Neuronal stem cell (in vitro differentiated cells): ENCODE measurements around the gene LRRC4.

Experiments
- DNase-seq: peaks from one replicate; pipeline ENCODE4 v3.0.0-alpha.2; 2013; ENCODE audit warnings: low spot score
- H2AFZ ChIP-seq: one replicate; pipeline ENCODE4 v1.6.1; 2013; ENCODE audit warnings: mild to moderate bottlenecking, low read length, inconsistent platforms
- H2AK5ac ChIP-seq: 2 replicates; pipeline ENCODE4 v1.6.1; 2013; ENCODE audit warnings: low read depth, mild to moderate bottlenecking, inconsistent platforms, low read length, moderate library complexity, mixed read lengths
- H2BK120ac ChIP-seq: 2 replicates; pipeline ENCODE4 v1.6.1; 2013; ENCODE audit warnings: low read depth, mild to moderate bottlenecking, inconsistent platforms, low read length, moderate library complexity, mixed read lengths
- H2BK12ac ChIP-seq: one replicate; pipeline ENCODE4 v1.6.1; 2013; ENCODE audit warnings: low read length, inconsistent platforms
- H2BK15ac ChIP-seq: 2 replicates; pipeline ENCODE4 v1.6.1; 2013; ENCODE audit warnings: mild to moderate bottlenecking, low read length, inconsistent platforms, mixed read lengths
- H2BK5ac ChIP-seq: one replicate; pipeline ENCODE4 v1.6.1; 2013; ENCODE audit warnings: inconsistent platforms, mild to moderate bottlenecking, low read length, moderate library complexity
- H3K14ac ChIP-seq: one replicate; pipeline ENCODE4 v1.6.1; 2013; ENCODE audit warnings: low read length, inconsistent platforms
- H3K18ac ChIP-seq: 2 replicates; pipeline ENCODE4 v1.6.1; 2013; ENCODE audit warnings: low read length, inconsistent platforms
- H3K23ac ChIP-seq: 2 replicates; pipeline ENCODE4 v1.6.1; 2013; ENCODE audit warnings: low read depth, mild to moderate bottlenecking, mixed read lengths, low read length, inconsistent platforms; ENCODE audit not compliant: poor library complexity
- H3K27ac ChIP-seq: replicated peaks from 3 replicates; pipeline ENCODE4 v1.5.1; 2013; ENCODE audit warnings: low read length, inconsistent platforms
- H3K27me3 ChIP-seq, 3 experiments: 2 replicates each; pipeline ENCODE4 v1.6.1; 2013; ENCODE audit warnings: low read length in 3 of 3, mild to moderate bottlenecking in 2 of 3, inconsistent platforms in 1 of 3, low read depth in 1 of 3, mixed read lengths in 1 of 3, moderate library complexity in 1 of 3; ENCODE audit not compliant: control insufficient read depth in 3 of 3, insufficient read depth in 3 of 3
- H3K36me3 ChIP-seq, 2 donors: replicated peaks in 1 of 2; 2 replicates each; pipeline ENCODE4 v1.6.1; 2013; ENCODE audit warnings: low read length in 2 of 2; ENCODE audit not compliant: control insufficient read depth in 2 of 2, insufficient read depth in 2 of 2
- H3K4ac ChIP-seq: 2 replicates; pipeline ENCODE4 v1.6.1; 2013; ENCODE audit warnings: inconsistent platforms, mild to moderate bottlenecking, low read length, moderate library complexity
- H3K4me1 ChIP-seq, 2 donors: 1 replicate in 1 of 2; 2 replicates in 1 of 2; pipeline ENCODE4 v1.6.1; 2013; ENCODE audit warnings: low read length in 2 of 2, low read depth in 1 of 2; ENCODE audit not compliant: control insufficient read depth in 2 of 2, insufficient read depth in 1 of 2
- H3K4me2 ChIP-seq: one replicate; pipeline ENCODE4 v1.6.1; 2013; ENCODE audit warnings: mild to moderate bottlenecking, low read length, inconsistent platforms; ENCODE audit not compliant: insufficient read depth, poor library complexity, severe bottlenecking
- H3K4me3 ChIP-seq, 2 donors: 2 replicates each; pipeline ENCODE4 v1.5.1; 2013; ENCODE audit warnings: low read length in 2 of 2, mild to moderate bottlenecking in 2 of 2, inconsistent platforms in 1 of 2, moderate library complexity in 1 of 2
- H3K79me1 ChIP-seq: one replicate; pipeline ENCODE4 v1.6.1; 2013; ENCODE audit warnings: low read depth, mild to moderate bottlenecking, inconsistent platforms, low read length, moderate library complexity
- H3K9ac ChIP-seq: one replicate; pipeline ENCODE4 v1.6.1; 2013; ENCODE audit warnings: mild to moderate bottlenecking, low read depth, low read length, inconsistent platforms; ENCODE audit not compliant: poor library complexity
- H3K9me3 ChIP-seq, 2 donors: replicated peaks in 1 of 2; 2 replicates each; pipeline versions ENCODE3 to v1.6.1; 2013; ENCODE audit warnings: low read length in 2 of 2, mild to moderate bottlenecking in 2 of 2, inconsistent platforms in 1 of 2, low read depth in 1 of 2, mixed read lengths in 1 of 2, moderate library complexity in 1 of 2; ENCODE audit not compliant: control insufficient read depth in 2 of 2, insufficient read depth in 1 of 2
- H4K8ac ChIP-seq: one replicate; pipeline ENCODE4 v1.6.1; 2013; ENCODE audit warnings: low read depth, mild to moderate bottlenecking, inconsistent platforms, low read length, moderate library complexity
- H4K91ac ChIP-seq: one replicate; pipeline ENCODE4 v1.6.1; 2013; ENCODE audit warnings: low read length, low read depth, mild to moderate bottlenecking, inconsistent platforms; ENCODE audit not compliant: poor library complexity
- WGBS, 2 donors: extraction: QIAGEN DNeasy Blood & Tissue Kit; methylation state at CpG; one replicate each; pipeline ENCODE4 v1.1.7; 2013; ENCODE audit warnings: missing lambda C conversion rate in 2 of 2, mixed read lengths in 1 of 2; ENCODE audit not compliant: insufficient read length in 2 of 2, insufficient replicate concordance in 1 of 2; ENCODE audit errors: extremely low coverage in 2 of 2; 5-methylcytosine and 5-hydroxymethylcytosine counted together

LRRC4 gene

DNA sequence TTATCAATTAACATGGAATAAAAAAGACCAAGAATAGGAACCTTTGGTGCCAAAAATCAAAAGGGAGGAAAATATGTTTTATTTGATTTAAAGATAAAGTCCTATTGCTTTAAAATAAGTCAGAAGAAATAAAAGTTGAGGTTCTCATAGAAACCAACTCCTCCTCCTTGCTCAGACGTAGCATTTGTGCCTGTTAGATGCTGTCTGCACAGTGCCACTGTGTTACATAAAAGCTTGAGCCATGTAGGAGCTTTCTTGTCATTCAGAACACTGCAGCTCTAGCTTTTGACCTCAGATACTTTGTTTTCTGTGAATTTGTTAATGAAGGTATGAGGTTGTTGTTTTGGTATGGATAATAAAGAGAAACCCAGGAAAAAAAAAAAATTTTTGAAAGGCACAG is 50.3 kb downstream of the LRRC4 start:
- H3K4me3 ChIP-seq, result no peak overlapping the region
- H2BK15ac ChIP-seq, result no peak overlapping the region
- H2BK5ac ChIP-seq, result no peak overlapping the region
- no peak overlapping the region for H3K4me2 ChIP-seq
- peaks cover 0 to 9% of the 10 kb centered on the region in 2 donors for H3K36me3 ChIP-seq
- H2BK12ac ChIP-seq, result no peak overlapping the region
- H3K9me3 ChIP-seq, result peaks cover 1 to 23% of the 10 kb centered on the region in 2 donors
- H4K91ac ChIP-seq, result no peak overlapping the region
- no peak overlapping the region for H3K27ac ChIP-seq
- H3K23ac ChIP-seq, result no peak overlapping the region
- no peak overlapping the region for H4K8ac ChIP-seq
- H2AFZ ChIP-seq, result no peak overlapping the region
- no peaks in the 10 kb centered on the region for H3K79me1 ChIP-seq
- no CpG with 5 or more reads among the region's 1 CpG for WGBS, 2 donors
- no peak for DNase-seq
- peaks cover 7 to 17% of the 10 kb centered on the region in 2 donors for H3K4me1 ChIP-seq
- H3K4ac ChIP-seq, result no peak overlapping the region
- no peak overlapping the region for H2AK5ac ChIP-seq
- no peak overlapping the region for H3K9ac ChIP-seq
- no peak overlapping the region for H3K14ac ChIP-seq
- H3K27me3 ChIP-seq, result no peaks in the 10 kb centered on the region
- H2BK120ac ChIP-seq, result no peak overlapping the region
- no peak overlapping the region for H3K18ac ChIP-seq

DNA sequence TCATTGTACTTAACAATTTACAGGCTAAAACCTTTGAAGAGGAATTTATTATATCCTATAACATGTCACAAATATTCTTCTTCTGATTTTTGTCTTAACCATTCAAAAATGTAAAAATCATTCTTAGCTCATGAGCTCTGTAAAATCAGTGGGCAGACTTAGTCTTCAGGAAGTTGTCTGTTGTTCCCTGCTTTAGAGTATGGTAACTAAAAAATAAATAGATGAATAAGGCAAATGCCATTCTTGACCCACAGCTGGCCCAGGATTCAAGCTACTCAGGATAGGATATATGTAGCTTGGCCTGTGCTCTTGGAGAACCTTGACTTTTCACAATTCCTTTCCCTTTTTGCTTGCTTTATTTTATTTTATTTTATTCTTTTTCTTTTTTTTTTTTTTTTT is 51.5 kb downstream of the LRRC4 start:
- peaks cover 1 to 23% of the 10 kb centered on the region in 2 donors for H3K9me3 ChIP-seq
- no peak overlapping the region for H4K91ac ChIP-seq
- H3K9ac ChIP-seq, result no peak overlapping the region
- no peak overlapping the region for H3K4me3 ChIP-seq
- H3K4ac ChIP-seq, result no peak overlapping the region
- no peak overlapping the region for H2AK5ac ChIP-seq
- H2BK5ac ChIP-seq, result no peak overlapping the region
- no peak overlapping the region for H3K14ac ChIP-seq
- peaks cover 19 to 27% of the 10 kb centered on the region in 2 donors for H3K4me1 ChIP-seq
- H4K8ac ChIP-seq, result no peak overlapping the region
- H2BK15ac ChIP-seq, result no peak overlapping the region
- no peaks in the 10 kb centered on the region for H3K79me1 ChIP-seq
- no peak overlapping the region for H3K23ac ChIP-seq
- H2AFZ ChIP-seq, result no peak overlapping the region
- no peak overlapping the region for H3K4me2 ChIP-seq
- H3K18ac ChIP-seq, result no peak overlapping the region
- no peak overlapping the region for H2BK12ac ChIP-seq
- H3K27ac ChIP-seq, result no peak overlapping the region
- DNase-seq, result no peak
- no peaks in the 10 kb centered on the region for H3K27me3 ChIP-seq
- H3K36me3 ChIP-seq, result peaks cover 0 to 9% of the 10 kb centered on the region in 2 donors
- no peak overlapping the region for H2BK120ac ChIP-seq

DNA sequence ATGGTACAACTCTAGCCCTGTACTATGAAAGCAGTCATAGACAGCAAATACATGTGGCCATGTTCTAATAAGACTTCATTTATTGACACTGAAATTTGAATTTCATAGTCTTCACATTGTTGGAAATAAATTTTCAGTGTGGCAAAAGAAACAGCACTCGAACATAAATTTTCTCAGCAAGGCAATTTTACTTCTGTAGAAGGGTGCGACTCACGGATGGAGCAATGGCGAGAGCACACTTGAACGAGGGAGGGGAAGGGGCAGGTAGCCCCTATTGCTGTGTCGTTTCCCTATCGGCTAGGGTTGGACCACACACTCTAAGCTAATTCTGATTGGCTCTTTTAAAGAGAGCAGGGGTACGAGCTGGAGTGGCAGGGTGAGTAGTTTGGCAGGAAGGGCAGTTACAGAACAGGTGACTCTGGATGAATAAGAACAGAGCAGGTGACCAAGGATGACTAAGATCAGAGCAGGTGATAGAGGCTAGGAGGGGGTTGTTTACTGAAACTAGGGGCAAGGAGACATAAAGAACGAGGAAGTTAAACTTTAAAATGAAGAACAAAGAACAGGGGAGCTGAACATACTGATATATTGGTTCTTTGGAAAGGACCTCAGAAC is 52.0 kb downstream of the LRRC4 start:
- Histone ChIP-seq H2BK120ac (no peak overlapping the region), H3K9ac (no peak overlapping the region), H3K27me3 (no peaks in the 10 kb centered on the region), H3K4me1 (peaks cover 24 to 33% of the 10 kb centered on the region in 2 donors), H3K36me3 (peaks cover 0 to 9% of the 10 kb centered on the region in 2 donors), H4K8ac (no peak overlapping the region), H4K91ac (no peak overlapping the region), H3K14ac (no peak overlapping the region), H3K18ac (no peak overlapping the region), H2BK15ac (no peak overlapping the region), H3K4ac (no peak overlapping the region), H2BK5ac (no peak overlapping the region), H2AFZ (no peak overlapping the region), H2BK12ac (no peak overlapping the region), H3K23ac (no peak overlapping the region), H3K4me2 (no peak overlapping the region), H3K9me3 (peaks cover 1 to 23% of the 10 kb centered on the region in 2 donors), H3K27ac (no peak overlapping the region), H3K79me1 (no peaks in the 10 kb centered on the region), H3K4me3 (no peak overlapping the region), H2AK5ac (no peak overlapping the region)
- no CpG with 5 or more reads among the region's 9 CpGs for WGBS, 2 donors
- no peak for DNase-seq

GRCh38 chr7:127978421-127978820 is 52.8 kb downstream of the LRRC4 start:
- Histone ChIP-seq H2BK5ac (no peak overlapping the region), H3K27me3 (no peaks in the 10 kb centered on the region), H3K4me1 (peaks cover 31 to 37% of the 10 kb centered on the region in 2 donors), H2AK5ac (no peak overlapping the region), H3K18ac (no peak overlapping the region), H2BK120ac (no peak overlapping the region), H2BK15ac (no peak overlapping the region), H2AFZ (no peak overlapping the region), H3K4me2 (no peak overlapping the region), H4K8ac (no peak overlapping the region), H3K4ac (no peak overlapping the region), H3K23ac (no peak overlapping the region), H4K91ac (no peak overlapping the region), H2BK12ac (no peak overlapping the region), H3K27ac (no peak overlapping the region), H3K79me1 (no peaks in the 10 kb centered on the region), H3K4me3 (no peak overlapping the region), H3K9ac (no peak overlapping the region), H3K36me3 (peaks cover 0 to 9% of the 10 kb centered on the region in 2 donors), H3K14ac (no peak overlapping the region), H3K9me3 (peaks cover 1 to 23% of the 10 kb centered on the region in 2 donors)
- WGBS, 2 donors, result no CpG with 5 or more reads among the region's 4 CpGs
- no peak for DNase-seq
